Small intestine (tissue), 7 donors: ENCODE data around the gene SYP. TPM values are rescaled to one million over a fixed set of nuclear protein-coding genes. Genes with fewer than 3 reads are reported as not detected.

ENCODE experiments used
- DNase-seq, 2 donors: peaks; one replicate each; pipeline versions ENCODE4 v3.0.0 to v3.0.0-alpha.2; 2013
- FAIRE-seq: peaks from 2 replicates; lab custom pipeline; 2012; peaks lifted over from hg19 to GRCh38; lab: Jason Lieb, UNC
- H3K27ac ChIP-seq, 3 donors: one replicate each; pipeline ENCODE4 v1.5.1; 2013; ENCODE audit warnings: low read length in 2 of 3, mild to moderate bottlenecking in 2 of 3, control low read depth in 1 of 3, inconsistent platforms in 1 of 3, low read depth in 1 of 3, moderate library complexity in 1 of 3
- H3K27me3 ChIP-seq, 3 donors: one replicate each; pipeline ENCODE4 v1.6.1; 2013; ENCODE audit warnings: low read length in 3 of 3, inconsistent platforms in 1 of 3; ENCODE audit not compliant: control insufficient read depth in 3 of 3, insufficient read depth in 3 of 3
- H3K36me3 ChIP-seq, 3 donors: one replicate each; pipeline ENCODE4 v1.6.1; 2013; ENCODE audit warnings: low read length in 3 of 3, inconsistent platforms in 1 of 3, low read depth in 1 of 3, mild to moderate bottlenecking in 1 of 3, moderate library complexity in 1 of 3; ENCODE audit not compliant: control insufficient read depth in 3 of 3, insufficient read depth in 2 of 3
- H3K4me1 ChIP-seq, 3 donors: one replicate each; pipeline ENCODE4 v1.6.1; 2013; ENCODE audit warnings: low read length in 2 of 3, inconsistent platforms in 1 of 3, low read depth in 1 of 3, mild to moderate bottlenecking in 1 of 3, moderate library complexity in 1 of 3; ENCODE audit not compliant: control insufficient read depth in 3 of 3, insufficient read depth in 2 of 3
- H3K4me3 ChIP-seq, 3 donors: one replicate each; pipeline ENCODE4 v1.5.1; 2013; ENCODE audit warnings: low read length in 3 of 3, control low read depth in 1 of 3, inconsistent platforms in 1 of 3, low read depth in 1 of 3, mild to moderate bottlenecking in 1 of 3, moderate library complexity in 1 of 3
- H3K9me3 ChIP-seq, 2 donors: one replicate each; pipeline ENCODE4 v1.6.1; 2013; ENCODE audit warnings: low read depth in 1 of 2, low read length in 1 of 2; ENCODE audit not compliant: control insufficient read depth in 2 of 2, insufficient read depth in 1 of 2
- WGBS, 3 donors: extraction: QIAGEN DNeasy Blood & Tissue Kit; methylation state at CpG; one replicate each; pipeline ENCODE4 v1.1.7; 2013; 5-methylcytosine and 5-hydroxymethylcytosine counted together
- polyA plus RNA-seq, 4 donors: library from polyadenylated mRNA; stranded (reverse) in 3 of 4; unstranded in 1 of 4; fragments of 200-250 nt in 3 of 4; fragments of 120-200 nt in 1 of 4; gene quantifications; one replicate each; pipeline versions ENCODE4 v1.2.1 to v1.2.3, GENCODE V29; 2013
- donor health status: healthy with polysubstance abuse.
- donor health status: control.
- donor health status: control.
- donor health status: Bipolar disorder and iron deficiency.
- donor health status: healthy.

Gene SYP
- polyA plus RNA-seq, 4 donors, result 2.2 to 33.5 (median 7.0) TPM

DNA sequence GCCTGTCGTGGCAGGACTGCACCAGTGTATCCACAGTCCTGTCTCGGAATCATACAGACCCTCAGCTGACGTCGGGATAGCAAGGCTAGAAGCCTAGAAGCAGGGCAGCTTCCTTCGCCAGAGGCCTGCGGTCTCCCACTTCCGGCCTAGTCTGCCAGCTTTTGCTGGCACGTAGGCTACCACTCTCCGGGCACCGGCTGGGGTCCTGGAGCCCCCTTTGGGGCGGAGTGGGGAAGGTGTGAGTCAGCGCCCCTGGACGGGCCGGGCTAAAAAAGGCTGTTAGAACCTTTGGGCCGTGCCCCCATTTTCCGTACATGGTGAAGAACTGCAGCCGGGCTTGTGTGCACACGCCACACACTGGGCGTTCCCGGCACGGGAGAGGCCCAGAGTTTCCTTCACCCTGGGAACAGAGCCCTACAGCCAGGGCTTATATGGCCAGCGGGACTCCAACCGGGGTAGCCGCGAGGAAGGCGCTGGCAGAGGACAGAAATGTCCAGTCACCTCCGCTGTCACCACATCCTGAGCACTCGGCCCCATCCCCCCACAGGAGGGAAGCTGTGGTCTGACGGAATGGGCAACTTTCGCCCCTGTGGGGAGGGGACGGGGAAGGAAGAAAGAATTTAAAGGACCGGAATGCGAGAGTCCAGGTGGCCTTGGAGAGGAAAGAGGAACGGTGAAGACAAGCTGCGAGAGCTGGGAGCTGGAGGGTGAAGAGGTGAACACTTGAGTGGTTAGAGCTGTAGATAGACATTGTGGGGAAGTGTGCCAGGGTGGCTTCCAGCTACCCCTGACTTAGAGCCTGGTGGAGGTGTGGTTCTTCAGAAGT lies 32.9 kb downstream of the SYP start:
- FAIRE-seq, result no peak
- Histone ChIP-seq H3K4me3 (peak overlapping the region in 2 of 3 donors; percentile 34 to 50), H3K36me3 (peaks cover 0 to 4% (median 0%) of the 10 kb centered on the region in 3 donors), H3K27ac (peak overlapping the region; percentile 63 to 98 (median 94)), H3K27me3 (no peaks in the 10 kb centered on the region), H3K9me3 (no peaks in the 10 kb centered on the region), H3K4me1 (peaks cover 0 to 12% (median 4%) of the 10 kb centered on the region in 3 donors)
- peak; percentile 63 to 70 for DNase-seq
- 2 to 39% (median 17%) methylated on average over 28 to 35 of the region's 35 CpGs for WGBS, 3 donors

DNA sequence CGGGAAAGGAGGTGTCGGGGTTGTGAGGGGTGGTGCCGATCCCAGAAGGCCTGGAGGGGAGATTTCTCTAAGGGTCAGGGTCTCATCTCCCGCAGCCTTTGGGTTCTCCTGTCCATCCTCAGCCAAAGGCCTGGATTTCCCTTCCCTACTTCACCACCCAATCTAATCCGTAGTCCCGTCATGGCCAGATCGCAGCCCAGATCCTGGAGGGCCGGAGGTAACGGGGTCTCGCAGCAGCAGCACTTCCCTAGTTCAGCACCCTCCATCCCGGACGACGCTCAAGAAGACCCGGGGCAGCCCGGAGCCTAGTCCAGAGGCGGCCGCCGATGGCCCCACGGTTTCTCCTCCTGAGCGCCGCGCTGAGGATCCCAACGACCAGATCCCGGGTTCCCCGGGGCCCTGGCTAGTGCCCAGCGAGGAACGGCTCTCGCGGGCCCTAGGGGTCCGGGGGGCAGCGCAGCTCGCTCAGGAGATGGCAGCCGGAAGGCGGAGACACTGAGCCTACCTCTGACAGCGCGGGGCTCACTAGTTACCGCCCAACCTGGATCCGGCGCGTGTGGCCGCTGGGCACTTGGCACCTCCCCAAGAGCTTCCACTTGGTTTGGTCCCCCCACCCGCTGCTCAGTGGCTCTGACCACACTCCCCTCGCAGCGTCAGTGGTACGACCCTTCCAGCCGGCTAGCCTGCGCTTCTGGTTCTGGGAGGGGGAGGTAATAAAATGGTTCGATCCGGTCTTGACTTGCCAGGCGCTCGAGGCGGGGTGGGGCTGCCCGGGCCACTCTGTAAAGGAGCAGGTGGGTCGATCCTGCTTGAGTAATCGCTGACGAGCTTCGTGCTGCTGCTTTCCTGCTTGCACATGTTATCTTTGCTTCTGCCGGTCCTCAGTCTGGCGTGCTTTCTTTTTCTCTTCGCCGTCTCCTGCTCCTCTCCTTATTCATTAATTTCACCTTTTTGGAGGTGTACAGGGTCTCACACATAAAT lies 33.8 kb downstream of the SYP start:
- FAIRE-seq (no peak), DNase-seq (peak; percentile 88 to 92)
- H3K9me3 ChIP-seq, result no peaks in the 10 kb centered on the region
- H3K36me3 ChIP-seq, result peaks cover 0 to 4% (median 0%) of the 10 kb centered on the region in 3 donors
- peaks cover 0 to 12% (median 4%) of the 10 kb centered on the region in 3 donors for H3K4me1 ChIP-seq
- H3K27me3 ChIP-seq, result no peaks in the 10 kb centered on the region
- WGBS, 3 donors, result 2 to 37% (median 10%) methylated on average over 26 to 61 of the region's 61 CpGs
- peak overlapping the region; percentile 82 to 98 (median 94) for H3K27ac ChIP-seq
- peak overlapping the region in 2 of 3 donors; percentile 47 to 50 for H3K4me3 ChIP-seq

DNA sequence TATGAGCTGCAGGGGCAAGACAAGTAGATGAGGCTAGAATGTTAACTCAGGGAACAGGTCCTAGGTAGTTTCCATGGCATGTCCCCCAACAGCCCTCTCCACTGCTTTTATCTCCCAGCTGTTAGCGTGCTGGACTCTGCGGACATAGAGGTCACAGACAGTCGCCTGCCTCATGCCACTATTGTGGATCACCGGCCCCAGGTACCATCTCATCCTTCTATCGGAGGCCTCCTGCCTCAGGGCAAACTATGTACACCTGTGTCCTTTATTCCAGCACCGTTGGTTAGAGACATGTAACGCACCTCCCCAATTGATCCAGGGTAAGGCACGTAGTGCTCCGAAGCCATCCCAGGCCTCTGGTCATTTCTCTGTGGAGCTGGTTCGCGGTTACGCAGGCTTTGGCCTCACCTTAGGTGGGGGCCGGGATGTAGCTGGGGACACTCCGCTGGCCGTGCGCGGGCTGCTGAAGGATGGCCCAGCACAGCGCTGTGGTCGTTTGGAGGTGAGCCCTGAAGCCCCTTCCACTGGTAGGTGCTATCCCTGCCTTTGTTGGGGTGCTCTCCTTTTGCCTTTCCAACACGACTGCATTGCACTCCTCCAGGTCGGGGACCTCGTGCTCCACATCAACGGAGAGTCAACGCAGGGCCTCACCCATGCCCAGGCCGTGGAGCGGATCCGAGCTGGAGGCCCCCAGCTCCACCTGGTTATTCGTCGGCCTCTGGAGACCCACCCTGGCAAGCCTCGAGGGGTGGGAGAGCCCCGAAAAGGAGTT lies 35.2 kb downstream of the SYP start:
- WGBS, 3 donors, result 83 to 91% (median 86%) methylated on average over 29 to 31 of the region's 31 CpGs

DNA sequence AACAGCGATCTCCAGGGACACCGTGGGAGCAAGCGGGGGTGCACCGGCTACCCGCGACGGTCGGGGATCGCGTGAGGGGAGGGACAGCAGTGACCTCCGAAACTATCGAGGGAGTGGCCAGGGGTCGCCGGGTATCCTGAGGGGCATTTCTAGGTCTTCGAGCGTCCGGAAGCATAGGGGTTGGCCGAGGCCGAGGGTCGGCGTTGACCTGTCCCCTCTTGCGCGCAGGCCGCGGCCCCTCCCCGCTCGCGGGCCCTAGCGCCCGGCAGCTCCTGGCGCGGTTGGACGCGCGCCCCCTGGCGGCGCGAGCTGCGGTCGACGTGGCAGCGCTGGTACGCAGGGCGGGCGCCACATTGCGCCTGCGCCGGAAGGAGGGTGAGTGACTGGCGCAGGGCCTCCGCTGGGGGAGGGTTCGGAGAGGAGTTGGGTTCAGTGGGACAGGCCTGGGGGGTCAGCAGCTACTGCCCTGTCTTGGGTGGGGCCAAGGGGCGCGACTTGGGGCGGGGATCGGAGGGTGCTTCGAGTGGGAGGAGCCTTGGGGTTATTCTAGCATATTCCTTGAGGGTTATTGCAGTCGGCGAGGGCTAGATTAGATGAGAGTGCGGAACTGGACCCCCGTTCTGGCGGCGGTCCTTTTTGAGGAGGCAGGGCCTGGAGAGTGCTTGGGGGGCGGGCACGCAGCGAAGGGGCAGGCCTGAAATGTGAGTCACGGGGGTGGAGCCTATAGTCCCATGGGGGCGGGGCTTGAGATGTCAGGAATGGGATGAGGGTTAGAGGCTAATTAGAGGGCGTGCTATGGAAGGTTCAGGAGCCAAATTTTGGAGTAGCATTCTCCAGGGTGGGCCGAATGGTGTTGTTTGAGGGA lies 36.2 kb downstream of the SYP start:
- H3K27ac ChIP-seq, result peak overlapping the region; percentile 68 to 94 (median 92)
- H3K4me1 ChIP-seq, result peaks cover 0 to 12% (median 4%) of the 10 kb centered on the region in 3 donors
- no peaks in the 10 kb centered on the region for H3K9me3 ChIP-seq
- no peaks in the 10 kb centered on the region for H3K27me3 ChIP-seq
- peak; percentile 83 to 91 for DNase-seq
- WGBS, 3 donors, result 2 to 43% (median 8%) methylated on average over 23 to 69 of the region's 69 CpGs
- peaks cover 0 to 4% (median 0%) of the 10 kb centered on the region in 3 donors for H3K36me3 ChIP-seq
- FAIRE-seq, result no peak
- H3K4me3 ChIP-seq, result peak overlapping the region; percentile 27 to 41 (median 30)

More for the DNA sequence above, 35.2 kb downstream of the SYP start:
- no peaks in the 10 kb centered on the region for H3K27me3 ChIP-seq
- FAIRE-seq (no peak), DNase-seq (no peak)
- peak overlapping the region in 2 of 3 donors; percentile 92 to 94 for H3K27ac ChIP-seq
- H3K9me3 ChIP-seq, result no peaks in the 10 kb centered on the region
- H3K36me3 ChIP-seq, result peaks cover 0 to 4% (median 0%) of the 10 kb centered on the region in 3 donors
- no peak overlapping the region for H3K4me3 ChIP-seq
- H3K4me1 ChIP-seq, result peaks cover 0 to 12% (median 4%) of the 10 kb centered on the region in 3 donors

DNA sequence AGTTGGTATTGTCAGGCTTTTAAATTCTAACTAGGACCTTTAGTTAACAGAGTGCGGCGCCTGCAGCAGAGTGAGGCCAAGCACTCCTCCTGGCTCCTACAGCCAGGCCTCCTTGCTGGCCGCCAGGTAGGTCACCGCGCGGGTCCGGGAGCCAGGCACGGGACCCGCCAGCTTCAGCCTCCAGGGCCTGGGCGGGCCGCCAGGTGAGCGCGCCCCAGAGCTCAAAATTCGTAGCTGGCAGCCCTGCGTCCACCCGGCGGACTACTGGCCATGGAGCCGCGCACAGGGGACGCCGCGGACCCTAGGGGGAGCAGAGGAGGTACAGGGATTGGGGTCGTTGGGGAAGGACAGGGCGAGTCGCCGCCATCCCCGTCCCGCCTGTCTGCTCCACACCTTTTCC lies 37.4 kb downstream of the SYP start, which contains the start of gene MAGIX:
MAGIX (plus strand) TSS at position 139 of the 400 bp plus-strand sequence; CDS start at position 271, 132 bp downstream.
- no peaks in the 10 kb centered on the region for H3K27me3 ChIP-seq
- peak within 1 kb of the TSS; percentile 27 to 40 (median 30) for H3K4me3 ChIP-seq
- DNase-seq, result no peak
- no peaks in the 10 kb centered on the region for H3K9me3 ChIP-seq
- FAIRE-seq, result no peak
- peaks cover 0 to 8% (median 2%) of the 10 kb centered on the region in 3 donors for H3K4me1 ChIP-seq
- WGBS, 3 donors, result 77 to 83% (median 82%) methylated on average over 19 to 28 of the region's 28 CpGs
- peak within 1 kb of the TSS; percentile 68 to 94 (median 92) for H3K27ac ChIP-seq
- peaks cover 0 to 4% (median 0%) of the 10 kb centered on the region in 3 donors for H3K36me3 ChIP-seq

DNA sequence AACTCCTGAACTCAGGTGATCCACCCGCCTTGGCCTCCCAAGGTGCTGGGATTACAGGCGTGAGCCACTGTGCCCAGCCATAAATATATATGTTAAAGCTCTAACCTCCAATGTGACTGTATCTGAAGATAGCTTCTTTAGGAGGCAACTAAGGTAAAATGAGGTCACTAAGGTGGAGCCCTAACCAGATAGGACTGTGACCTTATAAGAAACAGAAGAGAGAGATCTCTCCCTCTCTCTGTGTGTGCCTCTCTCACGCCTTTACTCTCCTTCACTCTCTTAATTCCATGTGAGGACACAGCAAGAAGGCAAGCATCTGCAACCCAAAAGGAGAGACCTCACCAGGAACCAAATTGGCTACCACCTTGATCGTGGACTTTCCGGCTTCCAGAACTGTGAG lies 38.4 kb downstream of the SYP start:
- 71 to 80% (median 77%) methylated on average over 5 of the region's 5 CpGs for WGBS, 3 donors

GRCh38 chrX:49160908-49161307 lies 39.1 kb downstream of the SYP start:
- H3K4me1 ChIP-seq, result no peaks in the 10 kb centered on the region
- H3K9me3 ChIP-seq, result no peaks in the 10 kb centered on the region
- FAIRE-seq (no peak), DNase-seq (no peak)
- peaks cover 0 to 4% (median 0%) of the 10 kb centered on the region in 3 donors for H3K36me3 ChIP-seq
- H3K27me3 ChIP-seq, result no peaks in the 10 kb centered on the region
- no peak overlapping the region for H3K27ac ChIP-seq
- H3K4me3 ChIP-seq, result no peak overlapping the region
- WGBS, 3 donors, result 95 to 100% (median 96%) methylated on average over 2 of the region's 2 CpGs

More for the DNA sequence above, 38.4 kb downstream of the SYP start:
- FAIRE-seq (no peak), DNase-seq (no peak)
- Histone ChIP-seq H3K36me3 (peaks cover 0 to 4% (median 0%) of the 10 kb centered on the region in 3 donors), H3K27me3 (no peaks in the 10 kb centered on the region), H3K9me3 (no peaks in the 10 kb centered on the region), H3K4me3 (no peak overlapping the region), H3K4me1 (no peaks in the 10 kb centered on the region), H3K27ac (no peak overlapping the region)
